Testis (tissue), 2 donors: Measurements from ENCODE around the gene FNDC4.

ENCODE experiments used
- CTCF ChIP-seq, 3 experiments: fragments of 450-650 bp in 2 of 3; fragments of 200-600 bp in 1 of 3; sonication (generic) in 1 of 3; IDR thresholded peaks; one replicate each; pipeline ENCODE4 v1.5.1; 2016 to 2019; ENCODE audit warnings: antibody characterized with exemption in 3 of 3, mild to moderate bottlenecking in 2 of 3, moderate library complexity in 1 of 3
- POLR2A ChIP-seq: fragments of 450-650 bp; IDR thresholded peaks from one replicate; pipeline ENCODE4 v1.6.1; 2017; ENCODE audit warnings: antibody characterized with exemption, mild to moderate bottlenecking, moderate library complexity

- TF ChIP-seq CTCF (IDR thresholded peaks at IDR 0.05): no peak
- TF ChIP-seq POLR2A: no peak
Measured at GRCh38 chr2:27498975-27499374, 4.0 kb upstream of the FNDC4 start.
